ENCODE measurements around the gene RNF169.

- TF ChIP-seq HDAC2 (IDR thresholded peaks at IDR 0.05) (no peak), CTCF (IDR thresholded peaks at IDR 0.05) (no peak), USF2 (IDR thresholded peaks at IDR 0.05) (no peak), NR3C1 (IDR thresholded peaks at IDR 0.05) (no peak), JUN (IDR thresholded peaks at IDR 0.05) (no peak), POLR2A (IDR thresholded peaks at IDR 0.05; ENCODE audit: low read length) (no peak), RNF2 (IDR thresholded peaks at IDR 0.05; ENCODE audit: borderline replicate concordance, low read depth) (no peak), CEBPB (IDR thresholded peaks at IDR 0.05) (no peak)
Measured at GRCh38 chr11:74839446-74839845, 90.8 kb downstream of the RNF169 start.
